Activated T-cell treated with anti-CD3 and anti-CD28 coated beads, Interleukin-2, amount 50 U/mL, for 1 hour (primary cell): ENCODE measurements around the gene LTBR.

Experiments
- DNase-seq: peaks from one replicate; pipeline ENCODE4 v3.0.0-alpha.2; 2020

Gene LTBR

DNA sequence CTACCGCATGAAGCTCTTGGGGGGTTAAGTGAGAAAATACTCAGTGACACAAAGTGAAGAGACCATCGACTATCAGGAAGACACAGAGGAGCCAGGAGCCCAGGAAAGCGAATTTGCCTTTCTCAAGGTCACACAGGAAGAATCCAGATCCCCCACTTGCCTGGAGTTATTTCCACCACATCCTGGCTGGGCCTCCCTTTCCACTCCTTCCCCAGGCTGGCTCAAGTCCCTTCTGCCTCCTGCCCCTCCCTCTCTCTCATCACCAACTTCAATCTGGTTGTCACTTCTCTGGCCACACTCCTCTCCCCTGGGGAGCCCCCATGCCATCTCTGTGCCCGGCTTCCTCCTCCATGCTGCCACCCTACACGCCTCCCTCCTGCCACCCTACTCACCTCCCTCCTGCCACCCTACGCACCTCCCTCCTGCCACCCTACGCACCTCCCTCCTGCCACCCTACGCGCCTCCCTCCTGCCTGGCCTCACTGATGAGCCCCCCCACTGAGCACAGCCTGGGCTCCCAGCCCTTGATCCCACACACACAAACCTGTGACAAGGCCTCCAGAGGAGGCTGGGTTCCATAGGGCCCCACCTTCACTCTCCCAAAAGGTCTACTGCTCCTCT lies 14.9 kb upstream of the LTBR start:
- no peak for DNase-seq

DNA sequence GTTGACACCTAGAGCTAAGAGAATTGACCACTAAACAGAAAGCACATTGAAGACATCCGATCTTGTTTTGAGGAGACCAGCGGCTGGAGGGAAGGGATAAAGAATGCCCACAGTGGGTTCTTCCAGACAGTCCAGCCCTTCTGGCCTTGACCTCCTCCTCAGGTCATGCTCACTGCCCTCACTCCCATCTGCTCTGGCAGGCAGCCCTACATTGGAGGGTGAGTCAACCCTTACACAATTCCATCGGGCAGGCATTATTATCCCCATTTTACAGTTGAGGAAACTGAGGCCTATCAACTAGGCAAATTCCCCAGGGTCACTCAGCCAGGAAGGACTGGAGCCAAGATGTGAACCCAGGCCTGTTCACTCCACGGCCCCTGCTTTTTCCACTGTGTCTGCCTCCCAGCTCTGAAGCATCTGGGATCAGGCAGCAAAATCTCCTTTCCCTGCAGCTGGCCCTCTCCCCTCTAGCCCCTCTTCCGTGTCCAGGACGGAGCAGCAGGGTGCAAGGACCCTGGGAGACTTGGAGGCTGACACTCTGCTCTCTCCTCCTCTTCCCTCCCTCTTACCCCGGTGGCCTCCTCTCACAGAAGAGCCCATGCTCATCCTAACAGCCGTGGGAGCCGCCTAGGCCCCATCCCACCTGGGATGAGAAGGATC lies 13.9 kb upstream of the LTBR start:
- DNase-seq = no peak

DNA sequence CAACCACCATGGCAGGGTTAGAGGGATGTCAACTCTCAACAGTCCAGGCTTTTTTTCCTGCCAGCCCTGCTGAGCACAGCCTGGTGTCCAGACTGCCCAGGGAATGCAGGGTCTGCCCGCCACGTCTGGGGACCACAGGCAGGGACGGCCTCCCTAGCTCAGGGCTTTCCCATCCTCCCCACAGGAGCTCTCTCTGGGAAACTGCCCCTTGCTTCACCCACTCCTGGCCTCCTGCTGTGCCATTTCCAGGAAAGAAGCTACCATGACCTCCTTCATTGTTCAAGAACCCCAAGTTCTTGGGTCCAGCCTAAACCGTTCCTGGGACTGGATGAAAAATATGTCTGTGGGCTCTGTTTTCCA lies 13.4 kb upstream of the LTBR start:
- no peak for DNase-seq

DNA sequence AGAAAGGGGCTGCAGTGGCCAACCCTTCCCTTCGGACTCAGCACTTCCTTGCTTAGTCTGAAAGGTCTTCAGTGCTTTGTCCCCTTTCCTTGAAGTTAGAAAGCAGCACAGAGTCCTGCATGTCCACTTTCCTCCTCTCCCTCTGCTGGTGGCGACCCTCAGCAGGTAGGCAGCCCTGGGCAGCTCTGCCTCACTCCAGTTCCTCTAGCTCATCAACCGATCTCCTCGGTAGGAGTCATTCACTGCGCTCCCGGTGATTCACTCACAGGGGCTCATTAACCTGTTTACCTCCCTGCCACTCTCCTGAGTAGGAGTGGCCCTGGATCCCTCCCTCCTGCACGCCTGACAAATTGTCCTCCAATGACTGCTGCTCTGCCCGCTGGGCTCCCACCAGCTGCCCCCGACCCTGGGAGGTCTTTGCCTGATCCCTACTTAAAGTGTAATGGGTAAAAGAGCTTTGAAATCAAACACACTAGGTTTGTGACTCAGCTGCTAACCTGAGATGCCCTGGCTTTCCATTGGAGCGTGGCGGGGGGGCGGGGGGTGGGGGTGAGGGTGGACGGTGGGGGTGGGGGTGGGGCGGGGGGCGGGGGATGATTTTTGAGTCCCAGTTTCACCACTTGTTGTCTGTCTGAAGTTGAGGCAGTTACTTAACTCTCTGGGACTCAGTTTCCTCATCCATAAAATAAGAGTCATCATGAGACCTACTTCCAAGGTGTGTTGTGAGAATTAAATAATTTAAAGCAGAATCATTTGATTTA lies 12.8 kb upstream of the LTBR start:
- no peak for DNase-seq

DNA sequence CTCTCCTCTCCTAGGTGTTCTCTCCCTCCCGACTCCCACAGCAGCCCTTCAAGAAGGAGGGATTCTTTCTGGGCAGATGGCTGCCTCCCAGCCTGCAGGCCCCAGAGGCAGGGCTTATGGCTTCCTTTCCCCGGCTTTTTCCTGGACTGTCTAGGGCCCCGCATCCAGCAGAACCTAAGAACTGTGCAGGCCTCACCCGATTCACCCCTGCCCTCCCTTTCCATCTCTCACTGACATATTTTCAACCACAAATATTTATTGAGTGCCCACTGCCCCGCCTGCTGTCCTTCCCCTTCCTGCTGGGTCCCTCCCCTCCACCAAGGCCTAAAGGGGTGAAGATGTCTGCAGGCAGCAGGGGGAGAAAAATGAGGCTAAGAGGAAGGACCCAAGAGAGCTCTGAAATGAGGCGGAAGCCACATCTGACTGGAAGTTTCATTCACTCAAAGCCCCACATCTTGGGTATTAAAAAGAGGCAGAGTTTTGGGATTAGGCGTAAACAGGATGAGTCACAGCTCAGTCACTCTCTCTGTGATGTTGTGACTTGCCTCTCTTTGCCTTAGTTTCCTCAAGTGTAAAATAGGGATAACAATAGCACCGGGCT lies 11.5 kb upstream of the LTBR start:
- DNase-seq = no peak

DNA sequence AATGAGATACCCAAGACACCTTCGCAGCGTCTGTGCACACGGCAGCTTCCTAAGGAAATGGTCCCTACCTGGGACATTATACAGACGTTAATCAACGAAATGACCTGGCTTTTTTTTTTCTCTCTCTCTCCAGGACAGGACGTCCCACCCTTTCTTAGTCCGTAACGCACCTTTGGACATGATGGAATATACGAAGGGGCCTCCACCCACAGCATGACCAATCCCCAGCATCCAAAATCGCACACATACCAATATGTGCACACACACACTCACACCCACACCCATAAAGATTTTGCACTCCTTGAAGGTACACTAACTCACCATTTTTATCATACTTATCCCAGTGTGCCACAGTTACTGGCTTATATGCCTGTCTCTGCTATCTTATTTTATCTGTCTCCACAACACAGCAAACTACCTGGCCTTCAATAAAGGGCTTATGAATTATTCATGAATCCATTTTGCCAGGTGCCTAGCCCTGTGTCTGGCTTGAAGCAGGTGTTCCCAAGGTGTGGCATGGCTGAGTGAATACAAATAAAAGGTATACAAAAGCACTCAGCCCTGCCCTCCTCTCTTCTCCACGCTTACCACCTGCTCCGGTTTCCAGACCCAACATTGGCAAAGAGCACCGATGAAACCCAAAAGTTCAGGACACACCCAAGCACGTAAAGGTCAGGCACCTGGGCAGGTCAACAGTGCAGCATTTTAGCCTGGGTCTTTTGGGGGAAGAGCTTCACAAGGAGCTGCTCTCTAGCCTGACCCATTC lies 10.8 kb upstream of the LTBR start:
- no peak for DNase-seq

DNA sequence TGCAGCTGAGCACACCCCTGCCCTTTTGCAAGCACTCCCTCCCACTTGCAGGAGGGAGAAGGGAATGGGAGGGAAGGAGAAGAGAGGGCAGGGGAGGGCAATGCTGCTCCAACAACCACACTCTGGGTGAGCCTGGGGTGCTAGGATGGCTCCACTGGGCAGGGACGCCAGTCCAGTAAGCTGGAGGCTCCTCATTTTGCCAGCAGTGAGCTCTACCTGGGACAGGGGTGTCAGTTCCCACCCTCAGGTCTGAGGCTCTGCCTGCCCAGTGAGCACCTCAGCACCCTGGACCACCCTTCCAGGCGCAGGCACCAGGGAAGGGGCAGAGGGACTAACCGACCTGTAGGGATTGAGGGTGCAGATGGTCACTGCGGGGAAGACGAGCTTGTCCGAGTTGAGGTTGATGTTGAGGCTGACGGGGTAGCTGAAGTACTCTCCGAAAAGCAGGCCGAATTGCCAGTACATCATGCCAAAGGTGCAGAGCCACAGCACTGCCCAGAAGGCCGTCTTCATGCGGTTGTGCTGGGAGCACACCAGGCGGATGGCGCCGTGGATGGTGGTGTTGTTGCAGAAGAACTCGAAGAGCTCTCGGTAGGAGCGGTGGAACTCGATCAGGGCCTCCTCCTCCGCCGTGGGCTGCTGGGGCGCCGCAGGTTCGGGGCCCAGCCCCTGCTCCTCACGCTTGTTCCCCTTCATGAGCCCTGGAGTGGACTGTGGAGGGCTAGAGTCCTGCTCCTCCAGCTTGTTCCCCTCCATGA lies 9.8 kb upstream of the LTBR start:
- DNase-seq = no peak

DNA sequence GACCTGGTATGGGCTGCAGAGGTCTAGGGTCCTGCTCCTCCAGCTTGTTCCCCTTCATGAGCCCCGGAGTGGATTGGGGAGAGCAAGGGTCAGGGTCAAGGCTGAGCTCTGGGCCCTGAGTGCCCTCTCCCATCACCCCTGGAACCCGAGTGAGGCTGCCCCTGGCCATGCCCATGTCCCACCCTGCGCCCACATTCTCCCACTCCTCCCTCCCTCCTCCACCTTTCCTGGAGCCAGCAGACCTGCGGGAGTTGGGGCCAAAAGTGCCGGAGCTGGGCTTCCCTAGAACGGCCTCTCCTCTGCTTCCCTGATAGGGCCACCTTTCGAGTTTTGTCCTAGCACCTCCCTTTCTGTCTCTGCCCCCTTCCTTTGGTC lies 9.2 kb upstream of the LTBR start:
- no peak for DNase-seq

DNA sequence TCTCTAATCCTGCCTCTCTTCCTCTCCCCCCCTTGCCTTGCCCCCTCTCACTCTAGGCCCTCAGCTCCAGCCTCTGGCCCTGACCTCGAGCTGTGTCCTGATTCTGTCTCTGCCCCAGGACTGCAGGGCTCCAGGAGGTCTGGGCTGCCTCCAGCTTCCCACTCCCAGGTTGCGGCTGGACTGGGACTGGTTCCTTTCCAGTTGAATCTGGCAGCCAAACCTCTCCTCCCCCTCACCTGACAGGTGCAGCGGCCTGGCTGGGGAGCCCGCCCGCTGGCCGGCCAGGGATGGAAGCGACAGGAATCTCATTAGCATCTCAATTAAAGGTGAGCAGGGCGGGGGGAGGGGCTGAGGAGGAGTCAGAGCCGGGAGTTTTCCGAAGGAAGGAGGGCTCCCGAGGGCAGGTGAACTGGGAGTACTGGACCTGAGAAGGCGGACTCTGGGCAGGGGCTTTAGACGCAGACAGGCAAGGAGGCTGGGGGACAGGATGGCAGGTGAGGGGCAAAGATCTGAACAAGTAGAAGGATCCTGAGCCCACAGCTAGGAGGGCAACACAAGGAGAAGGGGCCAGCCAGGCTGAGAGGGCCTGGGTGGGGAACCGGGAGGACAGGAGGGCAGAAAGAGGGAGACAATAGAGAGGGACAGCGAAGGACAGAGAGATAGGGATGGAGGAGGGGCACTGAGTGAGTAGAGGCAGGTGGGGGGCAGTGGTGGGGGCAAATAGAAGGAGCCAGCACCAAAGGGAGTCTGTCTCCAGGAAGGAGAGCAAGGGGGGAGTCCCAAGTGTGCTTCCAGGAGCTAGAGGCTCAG lies 8.5 kb upstream of the LTBR start, which contains the start of gene SCNN1A:
Gene SCNN1A, minus strand, starts transcription at position 295 of the 810 bp plus-strand sequence. CDS start 780 bp downstream, outside the sequence.
- DNase-seq = no peak

DNA sequence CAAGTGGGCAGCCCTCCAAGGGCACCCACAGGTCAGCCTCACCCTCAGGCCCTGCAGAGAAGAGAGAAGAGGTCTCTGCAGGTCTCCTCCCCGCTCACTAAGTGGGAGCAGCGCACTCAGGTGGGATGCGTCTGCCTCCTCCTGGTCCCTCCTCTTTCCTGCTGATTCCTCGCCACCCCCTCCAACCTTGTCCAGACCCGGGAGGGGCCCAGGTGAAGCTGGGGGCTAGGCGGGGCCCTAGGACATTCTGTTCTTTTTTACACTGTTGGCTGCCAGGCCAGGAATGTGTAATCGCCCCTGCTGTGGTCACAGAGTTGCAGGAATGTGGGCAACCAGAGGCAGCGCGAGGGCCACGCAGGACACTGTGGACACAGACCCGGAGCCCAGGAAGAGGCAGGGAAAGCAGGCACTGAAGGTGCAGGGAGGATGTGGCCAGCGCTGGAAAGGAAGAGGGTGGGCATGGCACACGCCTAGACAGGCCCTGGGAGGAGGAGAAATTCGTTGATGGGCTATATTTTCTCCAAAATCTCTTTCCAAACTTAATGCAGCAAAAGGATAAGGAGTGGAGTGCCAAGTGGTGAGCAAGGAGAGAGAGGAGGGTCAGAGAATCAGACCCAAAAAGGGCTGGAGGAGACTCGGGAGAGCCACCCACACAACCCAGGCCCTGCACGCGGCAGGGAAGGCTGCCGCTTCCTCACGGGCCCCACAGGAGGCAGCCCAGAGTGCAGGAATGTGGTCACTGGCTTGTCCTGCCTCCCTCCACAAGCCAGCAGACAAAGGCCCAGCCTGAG lies 7.7 kb upstream of the LTBR start:
- DNase-seq = no peak

DNA sequence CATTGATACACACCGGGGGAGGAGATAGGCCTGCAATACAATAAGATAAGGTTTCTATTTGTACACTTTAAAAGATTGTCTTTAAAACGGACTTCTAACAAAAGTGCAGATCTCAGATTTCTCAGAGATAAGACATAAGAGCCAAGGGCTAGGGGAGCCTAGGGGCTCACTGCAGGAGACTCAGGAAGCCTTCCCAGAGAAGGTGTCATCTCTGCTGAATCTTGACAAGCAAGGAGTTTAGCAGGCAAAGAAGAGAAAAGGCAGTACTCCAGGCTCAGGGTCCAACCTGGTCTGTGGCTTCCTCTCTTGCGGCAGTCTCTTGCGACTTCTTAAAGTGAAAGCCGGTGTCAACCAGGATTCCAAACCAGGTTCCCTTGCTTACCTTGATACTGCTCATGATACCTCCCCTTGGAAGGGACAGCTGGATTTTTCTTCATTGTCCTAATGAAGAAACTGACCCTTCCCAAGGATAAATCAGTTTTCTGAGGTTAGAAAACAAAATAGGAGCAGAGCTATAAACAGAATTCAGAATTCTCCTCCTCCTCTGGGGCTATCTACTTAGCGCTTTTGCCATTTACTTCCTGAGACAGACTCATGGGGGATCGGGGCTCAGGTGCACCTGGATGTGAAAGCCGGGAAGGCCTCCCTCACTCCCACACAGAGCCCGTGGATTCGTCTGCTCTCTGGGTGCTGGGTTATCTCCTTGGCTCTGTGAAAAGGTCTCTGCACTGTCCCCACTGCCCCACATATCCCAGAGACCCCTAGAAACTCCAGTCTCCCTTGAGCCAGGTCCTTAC lies 6.9 kb upstream of the LTBR start:
- no peak for DNase-seq

DNA sequence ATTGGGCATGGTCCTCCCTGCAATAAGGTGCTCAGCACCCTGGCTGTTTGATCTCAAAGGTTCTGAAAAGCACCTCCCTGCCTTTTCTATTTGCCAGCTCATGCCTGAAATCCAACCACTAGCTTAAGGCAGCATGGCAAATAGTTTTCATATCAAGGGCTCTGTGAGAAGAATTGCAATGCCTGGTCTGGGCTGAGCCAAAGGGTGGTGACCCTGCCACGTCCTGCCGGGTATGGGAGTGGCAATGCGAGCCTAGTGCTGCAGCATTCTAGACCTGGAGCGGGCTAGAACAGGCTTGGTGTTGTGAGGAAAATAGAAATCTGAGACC lies 6.3 kb upstream of the LTBR start:
- DNase-seq = no peak

DNA sequence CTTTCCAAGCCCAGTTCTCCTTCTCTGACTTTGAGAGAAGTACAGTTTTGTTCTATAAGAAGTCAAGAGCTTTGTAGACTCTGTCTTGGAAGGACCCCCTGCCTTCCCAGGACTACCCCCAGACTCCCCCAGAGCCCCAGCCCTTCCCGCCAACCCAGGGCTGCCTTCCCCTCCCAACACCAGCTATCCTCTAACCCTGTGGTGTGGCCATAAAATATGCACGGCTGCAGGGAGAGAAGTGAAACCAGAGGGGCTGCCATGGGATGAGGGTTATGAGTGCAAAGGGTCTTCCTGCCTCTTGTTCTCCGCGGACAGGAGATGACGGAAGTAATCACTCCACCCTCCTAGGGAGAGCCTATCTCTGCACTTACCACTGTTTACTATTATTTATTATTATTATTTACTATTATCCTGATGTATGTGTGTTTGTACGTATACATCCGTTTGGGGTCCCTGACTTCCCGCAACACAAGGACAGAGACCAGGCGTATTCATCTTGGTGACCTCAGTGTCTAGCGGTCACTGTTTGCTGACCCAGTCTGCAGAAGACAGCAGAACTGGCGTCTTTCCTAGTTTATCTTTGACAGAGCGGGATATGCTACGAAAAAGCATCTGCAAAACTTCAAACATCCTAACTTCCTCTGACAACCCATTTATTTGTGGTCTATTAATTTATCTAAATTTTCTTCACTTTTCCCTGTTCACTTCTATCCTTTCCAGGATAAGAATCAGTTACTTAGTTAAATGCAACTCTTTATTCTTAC lies 5.1 kb upstream of the LTBR start:
- DNase-seq = no peak

DNA sequence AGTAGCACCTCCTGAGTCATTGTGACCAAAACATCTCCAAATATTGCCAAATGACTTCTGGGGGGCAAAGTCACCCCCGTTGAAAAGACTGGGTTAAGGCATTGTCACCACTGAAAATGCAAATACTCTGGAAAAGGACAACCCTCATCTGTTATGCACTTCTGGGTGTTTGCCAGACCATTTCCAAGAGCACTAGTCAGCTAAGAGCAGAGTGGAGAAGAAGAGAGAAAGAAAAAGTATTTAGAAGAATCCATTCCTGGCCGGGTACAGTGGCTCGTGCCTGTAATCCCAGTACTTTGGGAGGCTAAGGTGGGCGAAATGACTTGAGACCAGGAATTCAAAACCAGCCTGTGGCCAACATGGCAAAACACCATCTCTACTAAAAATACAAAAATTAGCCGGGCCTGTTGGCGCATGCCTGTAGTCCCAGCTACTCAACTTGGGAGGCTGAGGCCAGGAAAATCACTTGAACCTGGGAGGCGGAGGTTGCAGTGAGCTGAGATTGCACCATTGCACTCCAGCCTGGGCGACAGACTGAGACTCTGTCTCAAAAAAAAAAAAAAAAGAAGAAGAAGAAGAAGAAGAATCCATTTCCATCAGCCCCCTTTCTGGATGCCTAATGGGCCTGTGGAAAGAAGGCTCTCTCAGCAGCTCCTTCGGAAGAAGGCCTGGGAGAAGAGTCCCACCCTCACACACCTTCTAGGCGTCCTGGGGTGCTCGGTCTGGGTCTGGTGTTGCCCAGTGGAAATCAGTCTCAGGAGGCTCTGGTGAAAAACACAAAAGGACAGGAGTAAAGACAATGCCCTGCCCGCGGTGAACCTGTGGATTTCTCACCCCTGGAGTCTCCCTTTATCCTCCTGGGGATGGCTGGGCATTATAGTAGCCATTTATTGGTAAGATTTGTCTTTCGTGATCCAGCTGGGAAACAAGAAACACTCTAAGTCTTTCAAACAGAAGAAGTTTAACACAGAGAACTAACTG lies 3.5 kb upstream of the LTBR start:
- DNase-seq = no peak

DNA sequence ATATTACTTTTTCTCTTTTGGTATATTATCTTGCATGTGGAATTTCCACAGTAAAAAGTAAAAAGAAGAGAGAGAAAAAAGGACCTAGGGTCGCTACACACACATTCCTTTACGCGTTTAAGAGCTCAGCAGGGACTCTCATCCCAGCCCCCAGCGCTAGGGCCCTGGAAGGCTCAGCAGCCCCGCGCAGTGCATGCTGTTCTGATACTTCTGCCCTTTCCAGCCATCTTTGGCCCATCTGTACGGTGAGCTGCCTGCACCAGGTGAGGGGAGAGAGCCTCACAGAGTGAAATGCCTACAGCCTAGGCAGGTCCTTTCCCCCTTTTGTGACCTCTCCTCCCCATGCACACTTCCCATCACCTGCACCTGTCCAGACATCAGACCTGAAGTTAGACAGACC lies 1.6 kb upstream of the LTBR start:
- no peak for DNase-seq

DNA sequence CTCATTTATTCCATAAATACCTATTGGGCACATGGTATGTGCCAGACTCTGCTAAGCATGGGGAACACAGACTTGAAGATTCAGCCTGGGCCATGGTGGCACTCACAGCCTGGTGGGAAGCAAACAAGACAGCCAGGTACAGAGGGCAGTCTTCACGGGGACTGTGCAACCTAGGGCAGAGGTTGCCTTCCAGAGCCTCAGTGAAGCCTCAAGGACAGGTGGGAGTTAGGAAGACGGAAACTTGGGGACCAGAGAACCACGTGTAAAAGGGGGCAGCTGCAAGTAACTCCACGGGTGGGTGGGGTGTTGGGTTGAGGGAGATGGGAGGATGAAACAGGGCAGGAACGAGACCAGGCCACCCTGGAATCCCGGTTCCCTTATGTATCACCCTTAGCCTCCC lies 980 bp upstream of the LTBR start:
- no peak for DNase-seq

DNA sequence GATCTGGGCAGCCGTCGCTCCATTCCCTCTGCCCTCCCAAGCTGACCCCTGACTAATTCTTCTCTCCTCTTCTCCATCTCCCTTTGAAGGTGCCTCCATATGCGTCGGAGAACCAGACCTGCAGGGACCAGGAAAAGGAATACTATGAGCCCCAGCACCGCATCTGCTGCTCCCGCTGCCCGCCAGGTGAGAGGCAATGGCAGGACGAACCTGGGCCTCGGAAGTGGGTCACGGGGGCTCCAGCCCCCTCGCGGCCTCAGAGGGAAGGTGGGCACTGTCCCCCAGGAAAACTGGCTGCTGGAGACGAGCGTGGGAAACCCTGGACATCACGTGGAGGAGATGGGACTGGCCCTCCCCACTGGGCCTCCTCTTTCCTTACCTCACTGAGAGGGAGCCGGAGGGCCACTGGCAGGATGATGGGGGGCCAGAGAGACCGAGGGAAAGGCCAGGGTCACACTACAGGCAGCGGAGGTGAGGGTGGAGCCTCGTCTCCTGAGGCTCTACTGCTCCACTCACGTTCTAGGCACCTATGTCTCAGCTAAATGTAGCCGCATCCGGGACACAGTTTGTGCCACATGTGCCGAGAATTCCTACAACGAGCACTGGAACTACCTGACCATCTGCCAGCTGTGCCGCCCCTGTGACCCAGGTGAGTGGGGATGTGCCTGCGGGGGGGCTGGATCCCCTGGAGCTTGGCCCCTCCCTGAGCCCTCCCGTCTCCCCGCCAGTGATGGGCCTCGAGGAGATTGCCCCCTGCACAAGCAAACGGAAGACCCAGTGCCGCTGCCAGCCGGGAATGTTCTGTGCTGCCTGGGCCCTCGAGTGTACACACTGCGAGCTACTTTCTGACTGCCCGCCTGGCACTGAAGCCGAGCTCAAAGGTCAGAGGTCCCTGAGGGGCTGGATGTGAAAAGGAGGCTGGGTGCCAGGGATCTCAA lies 806 bp downstream of the LTBR start:
- DNase-seq = no peak
